Activated T-cell treated with anti-CD3 and anti-CD28 coated beads for 1 hour (primary cell): ENCODE measurements around the gene P2RX1.
A peak's percentile ranks its signal among the peaks of the same experiment; 100 is the strongest.

Experiments used
- DNase-seq: peaks from one replicate; pipeline ENCODE4 v3.0.0-alpha.2; 2020; ENCODE audit warnings: low read depth

The P2RX1 gene

GRCh38 chr17:3915995-3916696 is at the start of gene P2RX1:
TSS of gene P2RX1 (minus strand) at chr17:3916465. CDS start at chr17:3916225, 240 bp downstream.
- DNase-seq, result no peak

- peak; percentile 52 for DNase-seq
Observed at GRCh38 chr17:3965118-3965800, 49.0 kb upstream of the P2RX1 start.

GRCh38 chr17:3964203-3965117 is 48.2 kb upstream of the P2RX1 start, which contains the start of gene ATP2A3:
TSS of gene ATP2A3 (minus strand) at chr17:3964437. CDS start at chr17:3964291, 146 bp downstream.
- peak; percentile 64 for DNase-seq

DNA sequence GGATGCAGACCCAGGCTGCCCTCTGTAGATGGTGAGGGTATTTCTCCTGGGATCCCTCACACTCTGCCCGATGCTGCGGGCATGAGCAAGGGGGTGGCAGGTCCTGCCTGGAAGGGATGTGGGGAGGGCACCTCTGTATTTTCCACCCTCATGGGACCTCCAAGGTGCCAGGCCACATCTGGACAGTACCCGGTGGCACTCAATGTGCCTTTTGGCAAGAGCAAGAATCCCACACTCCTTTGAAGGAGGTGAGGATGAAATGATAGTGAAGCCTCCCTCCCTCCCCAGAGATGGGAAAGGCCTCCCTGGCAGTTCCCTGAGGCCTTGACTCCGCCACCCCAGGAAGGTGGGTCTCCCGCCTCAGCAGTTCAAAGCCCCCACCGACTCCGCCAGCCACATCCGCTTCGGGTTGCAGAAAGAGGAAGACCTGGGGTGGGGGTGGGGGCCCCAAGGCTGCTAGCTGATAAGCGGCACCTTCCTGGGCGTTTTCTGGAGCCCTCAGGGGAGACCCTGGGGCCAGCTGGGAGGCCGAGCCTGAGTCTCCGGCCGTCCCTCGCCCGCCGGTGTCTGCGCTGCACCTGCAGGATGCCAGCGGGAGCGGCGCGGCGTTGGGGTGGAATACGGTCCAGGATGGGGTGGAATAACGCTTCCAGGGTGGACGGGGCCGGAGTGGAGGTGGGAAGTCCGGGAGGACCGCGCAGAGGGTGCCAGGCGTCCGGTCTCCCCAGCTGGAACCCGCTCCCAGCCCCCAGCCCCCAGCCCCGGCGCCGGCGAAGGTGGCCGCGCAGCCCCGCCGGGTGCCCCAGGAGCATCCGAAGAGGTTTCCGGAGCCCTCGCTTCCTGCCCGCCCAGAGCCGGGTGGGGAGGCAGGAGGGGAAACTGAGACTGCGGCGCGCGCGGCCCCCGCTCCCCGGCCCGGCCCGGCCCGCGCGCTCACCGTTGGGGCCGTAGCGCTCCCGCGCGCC is 47.3 kb upstream of the P2RX1 start:
- DNase-seq, result peak; percentile 52

- DNase-seq, result no peak
Observed at GRCh38 chr17:3962965-3963236, 46.6 kb upstream of the P2RX1 start.

DNA sequence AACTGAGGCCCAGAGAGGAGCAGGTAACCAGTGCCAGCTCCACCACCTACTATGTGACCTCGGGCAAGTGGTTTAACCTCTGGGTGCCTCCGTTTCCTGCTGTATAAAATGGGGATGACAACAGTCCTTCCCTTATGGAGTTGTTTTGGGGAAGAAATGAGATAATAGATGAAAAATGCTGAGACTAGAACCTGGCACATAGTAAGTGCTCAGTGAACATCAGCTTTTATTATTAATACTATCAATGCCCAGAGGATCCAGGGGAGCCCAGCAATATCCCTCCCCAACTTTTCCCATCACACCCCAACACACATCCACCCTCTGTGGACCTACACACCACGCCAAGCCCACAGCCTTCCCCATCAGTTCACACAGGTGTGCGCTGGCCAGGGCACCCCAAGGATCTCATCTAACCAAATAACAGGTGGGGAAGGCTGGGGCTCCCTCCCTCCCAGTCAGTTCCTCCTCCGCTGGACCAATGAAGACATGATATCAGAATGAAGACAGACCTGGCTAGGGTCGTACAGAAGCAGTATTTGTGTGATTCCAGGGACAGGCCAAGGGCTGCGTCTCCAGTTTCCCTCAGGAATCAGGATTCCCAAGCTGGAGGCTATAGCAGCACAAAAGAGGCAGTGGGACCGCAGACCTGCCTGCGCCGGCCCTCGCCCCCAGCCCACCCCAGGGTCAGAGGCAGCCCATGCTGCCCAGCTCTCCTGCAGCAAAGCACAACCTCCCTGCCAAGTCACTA is 46.1 kb upstream of the P2RX1 start:
- DNase-seq, result no peak

- DNase-seq, result no peak
Observed at GRCh38 chr17:3961564-3962047, 45.3 kb upstream of the P2RX1 start.

DNA sequence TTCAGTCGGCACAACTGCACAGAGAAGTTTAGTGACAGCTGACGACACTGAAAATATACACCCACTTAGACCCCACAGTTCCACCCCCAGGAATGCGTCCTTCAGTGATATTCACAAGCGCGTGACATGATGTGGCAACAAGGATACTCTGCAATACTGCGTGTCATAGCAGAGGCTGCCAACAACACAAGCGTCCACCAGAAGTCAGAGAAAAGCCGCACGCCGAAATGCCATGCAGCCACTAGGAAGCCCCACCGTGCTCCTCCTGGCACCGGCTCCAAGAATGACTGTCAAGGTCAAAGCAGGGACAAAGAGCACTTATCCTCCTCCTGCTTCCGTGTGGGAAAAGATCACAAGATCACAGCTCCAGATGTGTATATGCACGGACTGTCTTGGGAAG is 44.5 kb upstream of the P2RX1 start:
- no peak for DNase-seq

- no peak for DNase-seq
Observed at GRCh38 chr17:3959921-3960601, 43.8 kb upstream of the P2RX1 start.

DNA sequence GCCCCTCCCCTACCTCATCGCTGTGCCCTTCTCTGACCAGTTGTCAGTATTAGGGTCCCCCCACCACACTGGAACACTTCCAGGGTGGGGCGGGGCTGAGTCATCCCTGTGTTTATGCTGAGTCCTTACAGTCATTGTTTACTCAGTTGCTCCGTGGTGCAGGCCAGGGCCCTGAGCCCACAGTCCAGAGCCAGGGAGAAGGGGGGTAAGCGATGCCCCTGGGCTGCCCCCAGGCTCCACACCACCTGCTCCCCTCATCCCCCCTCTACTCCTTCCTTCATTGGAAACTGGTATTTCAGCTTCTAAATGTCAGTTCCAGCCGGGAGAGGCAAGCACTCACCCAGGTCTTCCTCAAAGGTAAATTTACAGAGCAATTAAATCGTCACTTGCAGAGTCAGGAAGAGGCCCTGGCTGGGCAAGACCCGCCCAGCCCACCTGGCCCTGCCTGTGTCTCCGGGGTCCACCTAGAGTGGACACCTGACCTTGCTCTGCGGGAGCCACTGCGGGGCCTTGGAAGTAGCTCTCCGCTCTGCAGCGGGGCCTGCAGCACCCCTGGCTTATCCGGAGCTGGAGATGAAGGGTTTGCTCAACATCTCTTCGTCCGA is 43.1 kb upstream of the P2RX1 start:
- no peak for DNase-seq

GRCh38 chr17:3957735-3958599 is 41.7 kb upstream of the P2RX1 start:
- DNase-seq, result no peak

DNA sequence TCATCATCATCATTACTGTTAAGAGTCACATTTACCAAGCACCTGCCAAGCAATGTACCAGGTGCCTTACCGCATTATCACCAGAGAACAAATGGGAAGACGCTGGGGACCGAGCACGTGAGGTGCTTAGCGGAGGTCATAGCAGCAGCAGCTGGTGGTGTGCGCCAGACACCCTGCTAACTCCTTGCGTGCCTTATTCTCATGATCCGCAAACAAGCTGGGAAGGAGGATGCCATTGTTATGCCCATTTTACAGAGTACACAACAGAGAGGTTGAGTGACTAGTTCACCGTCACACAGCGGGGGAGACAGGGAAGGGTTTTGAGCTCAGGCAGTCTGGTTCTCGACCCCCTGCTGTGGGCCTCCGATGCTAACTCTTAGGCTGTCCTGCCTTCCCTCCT is 40.7 kb upstream of the P2RX1 start:
- no peak for DNase-seq

DNA sequence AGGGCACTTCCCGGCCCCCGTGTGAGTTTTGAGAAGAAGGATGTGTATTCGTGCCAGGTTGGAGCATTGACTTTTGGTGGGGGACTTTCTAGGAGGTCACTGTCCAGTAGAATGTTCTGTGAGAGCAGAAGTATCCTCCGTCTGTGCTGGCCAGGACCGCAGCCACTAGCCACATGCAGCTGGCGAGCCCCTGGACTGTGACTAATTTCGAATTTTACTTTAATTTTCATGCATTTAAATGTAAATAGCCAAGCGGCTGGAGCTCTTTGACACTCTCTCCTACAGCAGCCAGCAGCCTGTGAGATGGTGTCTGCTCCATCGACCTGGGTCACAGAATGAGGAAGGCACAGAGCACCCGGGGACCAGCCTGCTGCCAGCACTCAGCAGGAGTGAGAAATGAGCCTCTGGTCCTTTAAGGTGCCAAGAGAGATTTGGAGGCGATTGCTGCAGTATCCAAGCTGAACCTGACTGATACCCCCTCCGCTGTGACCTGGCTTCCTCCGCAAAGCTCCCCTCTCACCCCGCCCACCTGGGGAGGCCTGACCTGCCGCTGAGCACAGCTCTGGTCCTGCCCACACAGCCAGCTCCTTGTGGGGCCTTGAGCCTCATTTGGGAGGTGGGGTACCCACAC is 40.2 kb upstream of the P2RX1 start:
- DNase-seq, result no peak

- DNase-seq, result no peak
Observed at GRCh38 chr17:3955673-3955988, 39.4 kb upstream of the P2RX1 start.

GRCh38 chr17:3954976-3955672 is 38.9 kb upstream of the P2RX1 start:
- DNase-seq, result no peak

DNA sequence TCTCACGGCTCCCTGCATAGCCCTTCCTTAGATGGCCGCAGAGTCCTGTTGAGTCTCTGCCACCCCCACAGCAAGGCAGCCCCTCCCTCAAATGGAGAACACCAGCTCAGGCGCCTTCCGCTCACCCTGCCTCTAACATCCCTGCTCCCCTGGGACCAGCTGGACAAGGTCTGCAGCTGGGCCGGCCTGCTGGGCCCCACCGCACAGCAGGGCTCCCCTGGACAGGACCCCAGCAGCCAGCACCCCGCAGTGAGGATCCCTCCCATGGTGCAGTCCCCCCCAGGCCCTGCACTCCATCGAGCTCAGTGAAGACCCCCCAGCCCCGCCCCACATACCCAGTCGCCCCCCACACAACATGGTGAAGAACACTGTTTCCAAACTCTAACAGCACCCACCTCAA is 37.8 kb upstream of the P2RX1 start:
- DNase-seq, result no peak

DNA sequence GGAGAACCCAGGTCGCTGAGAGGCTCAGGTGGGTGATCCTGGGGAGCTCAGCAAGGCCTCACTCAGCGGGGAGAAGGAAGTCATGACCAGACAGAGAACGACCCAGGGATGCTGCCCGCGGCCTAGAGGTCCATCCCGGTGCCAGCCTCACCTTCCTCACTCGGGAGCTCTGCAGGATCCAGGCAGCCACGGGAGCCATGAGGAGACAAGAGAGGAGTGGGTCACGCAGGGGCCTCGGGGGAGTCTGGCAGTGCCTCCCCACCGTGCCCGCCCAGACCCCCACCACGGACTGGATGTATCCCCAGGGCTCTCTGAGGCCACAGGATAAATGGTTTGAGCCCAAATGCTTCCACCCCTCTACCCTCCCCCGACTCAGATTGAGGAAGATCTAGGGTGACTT is 37.3 kb upstream of the P2RX1 start:
- DNase-seq, result no peak

- DNase-seq, result no peak
Observed at GRCh38 chr17:3952186-3952585, 35.9 kb upstream of the P2RX1 start.
